Right hindlimb (tissue), 1 donor: ENCODE measurements around the gene METTL16.
"Not testable (repeated sequence)": the region's sequence is repeated elsewhere in the genome, so short reads cannot be mapped to it uniquely, and the experiment has no call there.

Source experiments
- DNase-seq: peaks from one replicate; pipeline ENCODE4 v3.0.0-alpha.2; 2018

Gene METTL16, protein sequence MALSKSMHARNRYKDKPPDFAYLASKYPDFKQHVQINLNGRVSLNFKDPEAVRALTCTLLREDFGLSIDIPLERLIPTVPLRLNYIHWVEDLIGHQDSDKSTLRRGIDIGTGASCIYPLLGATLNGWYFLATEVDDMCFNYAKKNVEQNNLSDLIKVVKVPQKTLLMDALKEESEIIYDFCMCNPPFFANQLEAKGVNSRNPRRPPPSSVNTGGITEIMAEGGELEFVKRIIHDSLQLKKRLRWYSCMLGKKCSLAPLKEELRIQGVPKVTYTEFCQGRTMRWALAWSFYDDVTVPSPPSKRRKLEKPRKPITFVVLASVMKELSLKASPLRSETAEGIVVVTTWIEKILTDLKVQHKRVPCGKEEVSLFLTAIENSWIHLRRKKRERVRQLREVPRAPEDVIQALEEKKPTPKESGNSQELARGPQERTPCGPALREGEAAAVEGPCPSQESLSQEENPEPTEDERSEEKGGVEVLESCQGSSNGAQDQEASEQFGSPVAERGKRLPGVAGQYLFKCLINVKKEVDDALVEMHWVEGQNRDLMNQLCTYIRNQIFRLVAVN

DNA sequence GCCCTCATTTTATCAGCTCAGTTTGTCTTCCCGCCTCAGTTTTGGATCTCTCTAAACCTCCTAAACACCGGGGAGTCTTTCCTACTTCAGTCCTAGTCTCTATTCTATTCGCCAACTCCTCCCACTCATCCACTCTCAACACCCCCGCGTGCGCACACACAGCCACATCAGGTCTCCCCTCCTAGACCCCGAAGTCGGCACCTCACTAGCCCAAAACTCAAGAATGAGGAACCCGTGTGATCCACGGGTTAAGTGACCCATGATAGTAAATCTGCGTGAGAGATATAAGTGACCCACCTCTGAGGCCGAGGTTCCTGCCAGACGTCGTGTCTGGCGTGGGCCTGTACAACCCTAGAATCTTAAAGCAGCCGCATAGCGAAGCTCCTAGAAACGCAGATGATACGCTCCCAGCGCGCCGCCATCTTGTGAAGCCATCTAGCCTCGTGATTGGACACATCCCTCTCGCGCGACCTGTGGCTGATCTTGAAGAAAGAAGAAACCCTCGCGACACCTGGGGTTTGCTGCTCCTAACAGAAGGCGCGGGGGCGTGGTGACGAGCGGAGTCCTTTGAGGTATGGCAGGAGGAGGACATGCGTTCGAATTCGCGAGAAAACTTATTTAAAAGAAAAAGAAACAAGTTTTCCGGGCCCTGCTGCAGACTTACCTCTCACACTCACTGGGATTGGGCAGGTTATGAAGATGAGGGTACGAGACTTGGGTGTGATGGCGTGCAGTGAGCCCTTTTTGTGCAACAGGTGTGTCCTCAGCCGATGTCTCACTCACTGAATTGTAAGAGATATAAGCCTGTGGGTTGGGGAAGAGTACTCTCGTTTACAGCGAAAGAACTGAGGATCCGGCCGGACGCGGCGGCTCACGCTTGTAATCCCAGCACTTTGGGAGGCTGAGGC is at the start of gene METTL16:
METTL16 (minus strand) TSS at position 427 of the 908 bp plus-strand sequence. CDS start 9,557 bp downstream, outside the sequence.
- peak; percentile 98 for DNase-seq

DNA sequence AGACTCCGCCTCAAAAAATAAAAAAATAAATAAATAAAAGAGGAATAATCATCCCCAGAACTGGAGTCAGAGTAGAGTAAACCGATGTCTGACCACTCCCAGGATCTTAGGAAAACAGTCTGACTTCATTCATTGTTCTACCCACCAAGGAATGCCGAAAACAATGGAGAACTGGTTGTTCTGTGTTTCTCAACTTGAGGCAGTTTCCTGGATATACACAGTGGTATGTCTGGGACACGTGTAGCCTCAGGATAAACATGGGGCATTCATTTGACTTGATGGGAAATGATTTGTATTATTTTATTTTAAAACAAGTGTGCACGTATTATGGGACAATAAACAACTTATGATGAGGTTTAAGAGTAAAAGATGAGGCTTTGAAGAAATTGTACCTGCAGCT is 49.0 kb upstream of the METTL16 start:
- DNase-seq = no peak

DNA sequence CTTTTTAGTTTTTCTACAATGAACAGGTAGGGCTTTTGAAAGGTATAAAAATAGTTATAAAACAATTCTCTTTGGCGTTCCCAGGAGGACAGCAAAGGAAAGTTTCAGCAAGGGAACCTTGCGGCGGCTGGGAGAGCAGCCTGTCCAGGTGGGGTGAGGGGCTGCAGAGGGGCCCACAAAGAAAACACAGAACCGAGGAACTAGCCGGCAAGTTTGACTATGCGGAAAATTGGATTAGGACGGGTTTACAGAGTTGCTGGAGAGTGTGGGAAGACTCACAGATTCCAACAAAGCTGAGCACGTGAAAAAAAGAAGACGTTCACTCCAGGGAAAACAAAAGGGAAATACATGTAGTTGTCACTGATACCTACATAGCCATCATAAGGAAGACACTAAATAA is 40.2 kb upstream of the METTL16 start:
- DNase-seq = no peak

DNA sequence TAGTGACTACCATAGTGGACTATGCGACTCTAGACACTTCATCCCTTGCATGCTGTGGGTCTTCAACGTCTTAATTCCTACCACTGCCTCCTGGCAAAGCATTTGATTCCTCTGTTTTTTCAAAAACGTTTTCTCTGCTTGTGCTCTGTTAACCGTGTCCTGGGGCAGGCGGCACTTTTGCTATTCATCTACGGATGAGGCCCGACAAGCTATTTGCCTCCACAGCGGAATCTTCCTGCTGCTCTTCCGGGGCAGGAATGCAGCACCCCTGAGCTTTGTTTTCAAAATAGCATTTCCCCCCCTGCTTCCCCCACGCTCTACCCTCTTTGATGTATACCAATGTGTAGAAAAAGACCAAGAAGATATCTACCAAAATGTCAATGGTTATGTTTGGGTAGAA is 39.8 kb upstream of the METTL16 start:
- no peak for DNase-seq

DNA sequence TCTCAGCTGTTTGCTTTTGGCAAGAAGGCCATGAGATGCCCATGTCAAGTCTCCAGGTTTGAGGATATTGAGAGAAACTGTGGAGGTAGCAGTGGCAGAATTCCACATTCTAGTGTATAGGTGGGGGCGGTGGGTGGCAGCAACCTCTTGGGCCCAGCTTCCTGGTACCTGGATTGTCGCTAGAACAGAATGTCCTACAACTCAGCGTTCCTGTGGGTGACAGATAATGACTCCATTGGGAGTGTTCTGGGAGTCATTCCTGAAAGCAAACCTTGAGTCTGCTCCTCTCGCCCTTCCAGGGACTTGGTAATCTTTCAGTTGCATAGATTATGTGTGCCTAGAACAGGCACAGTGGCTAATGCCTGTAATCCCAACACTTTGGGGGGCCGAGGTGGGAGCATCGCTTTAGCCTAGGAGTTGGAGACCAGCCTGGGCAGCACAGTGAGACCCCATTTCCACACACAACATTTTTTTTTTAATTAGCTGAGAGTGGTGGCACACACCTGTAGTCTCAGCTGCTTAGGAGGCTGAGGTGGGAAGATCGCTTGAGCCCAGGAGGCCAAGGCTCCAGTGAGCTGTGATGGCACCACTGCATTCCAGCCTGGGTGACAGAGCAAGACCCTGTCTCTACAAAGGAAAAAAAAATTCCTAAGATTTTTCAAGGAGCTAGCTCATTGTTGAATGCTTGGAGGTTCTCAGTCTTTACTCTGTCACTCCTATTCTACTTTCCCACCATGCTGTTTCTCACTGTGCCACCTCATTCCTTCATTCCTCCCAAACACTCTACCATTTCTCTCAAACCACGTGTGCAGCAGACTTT is 37.9 kb upstream of the METTL16 start:
- no peak for DNase-seq

DNA sequence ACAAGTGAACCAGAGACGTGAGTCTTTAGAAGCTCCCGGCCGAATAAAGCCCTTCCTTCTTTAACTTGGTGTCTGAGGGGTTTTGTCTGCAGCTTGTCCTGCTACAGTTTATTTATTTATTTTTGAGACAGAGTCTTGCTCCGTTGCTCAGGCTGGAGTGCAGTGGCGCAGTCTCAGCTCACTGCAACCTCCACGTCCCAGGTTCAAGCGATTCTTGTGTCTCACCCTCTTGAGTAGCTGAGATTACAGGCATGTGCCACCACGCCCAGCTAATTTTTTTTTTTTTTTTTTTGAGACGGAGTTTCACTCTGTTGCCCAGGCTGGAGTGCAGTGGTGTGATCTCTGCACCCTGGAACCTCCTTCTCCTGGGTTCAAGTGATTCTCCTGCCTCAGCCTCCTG is 36.3 kb upstream of the METTL16 start:
- not testable (repeated sequence) for DNase-seq

DNA sequence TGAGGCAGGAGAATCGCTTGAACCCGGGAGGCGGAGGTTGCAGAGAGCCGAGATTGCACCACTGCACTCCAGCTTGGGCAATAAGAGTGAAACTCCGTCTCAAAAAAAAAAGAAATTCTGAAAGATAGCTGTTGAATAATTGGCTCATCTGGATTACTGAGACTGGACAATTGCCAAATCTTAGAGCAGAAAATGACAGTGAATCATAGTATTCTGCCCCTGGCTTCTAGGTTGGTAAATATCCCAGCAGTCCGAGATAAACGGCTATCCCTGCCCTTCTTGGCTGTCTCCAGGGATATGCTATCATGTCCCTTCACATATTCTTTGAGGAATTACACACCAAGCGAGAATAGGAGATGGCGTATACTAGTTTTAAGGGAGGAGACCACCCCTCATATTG is 35.5 kb upstream of the METTL16 start:
- no peak for DNase-seq

DNA sequence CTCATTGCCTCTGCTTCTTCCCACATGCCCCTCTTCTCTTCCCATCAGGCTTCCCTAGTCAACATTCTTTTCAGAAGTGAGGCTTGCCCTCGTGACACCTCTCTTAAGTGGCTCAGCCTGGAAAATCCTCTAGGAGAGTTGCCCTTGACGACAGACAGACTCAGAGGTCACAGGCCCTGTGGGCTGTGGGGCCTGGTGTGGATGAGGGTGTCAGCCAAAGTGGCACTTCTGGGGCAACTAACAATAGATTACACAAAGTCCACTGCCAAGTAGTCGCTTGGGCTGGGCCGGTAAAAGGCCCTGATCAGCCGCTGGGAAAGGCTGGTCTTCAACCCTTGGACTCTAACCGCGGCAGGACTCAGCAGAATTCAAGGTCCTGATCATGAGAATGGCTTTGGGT is 33.7 kb upstream of the METTL16 start:
- no peak for DNase-seq

DNA sequence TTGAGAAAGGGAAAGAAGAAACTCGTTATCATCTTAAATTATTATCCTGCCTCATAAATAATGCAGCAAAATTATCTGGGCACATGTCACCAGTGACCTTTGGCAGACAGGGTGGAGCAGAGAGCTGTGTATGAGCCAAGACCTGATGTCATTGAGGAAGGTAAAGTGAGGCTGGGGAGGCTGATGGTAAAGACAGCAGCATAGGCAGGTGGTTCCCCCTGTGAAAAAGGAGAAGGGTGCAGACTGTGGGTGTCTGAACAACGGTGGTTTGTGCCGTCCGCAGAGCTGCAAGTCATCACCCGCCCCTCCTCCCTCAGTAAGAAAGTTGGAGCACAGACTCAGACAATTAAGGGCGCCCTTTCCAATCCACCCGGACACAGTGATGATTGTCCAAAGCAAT is 30.8 kb upstream of the METTL16 start:
- DNase-seq = no peak

DNA sequence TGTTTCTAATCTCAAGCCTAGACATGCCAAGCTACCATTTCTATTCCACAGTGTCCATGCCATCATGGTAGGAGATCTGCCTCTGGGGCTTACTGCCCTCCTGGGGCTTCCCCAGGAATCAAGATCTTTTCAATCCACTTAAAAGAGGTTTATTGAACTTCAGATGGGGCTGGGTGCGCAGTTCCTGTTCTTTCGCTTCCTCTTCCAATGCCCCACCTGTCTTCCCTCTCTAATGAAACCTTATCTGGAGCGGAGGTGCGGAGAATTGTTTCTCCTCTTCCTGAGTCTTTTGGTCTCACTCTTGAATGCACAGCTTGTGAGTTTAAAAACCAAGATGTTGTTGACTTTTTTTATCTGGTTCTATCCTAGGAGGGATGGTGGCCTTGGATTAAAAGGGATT is 30.4 kb upstream of the METTL16 start:
- no peak for DNase-seq

DNA sequence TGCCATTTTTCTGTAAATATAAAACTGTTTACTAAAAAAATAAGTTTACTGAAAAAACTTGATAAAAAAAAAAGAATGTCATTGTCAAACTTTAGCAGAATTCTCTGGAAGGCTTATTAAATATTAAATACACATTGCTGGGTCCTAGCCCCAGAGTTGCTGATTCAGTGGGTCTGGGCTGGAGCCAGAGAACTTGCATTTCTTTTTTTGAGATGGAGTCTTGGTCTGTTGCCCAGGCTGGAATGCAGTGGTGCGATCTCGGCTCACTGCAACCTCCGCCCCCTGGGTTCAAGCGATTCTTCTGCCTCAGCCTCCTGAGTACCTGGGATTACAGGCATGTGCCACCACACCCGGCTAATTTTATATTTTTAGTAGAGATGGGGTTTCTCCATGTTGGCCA is 25.9 kb upstream of the METTL16 start:
- not testable (repeated sequence) for DNase-seq

DNA sequence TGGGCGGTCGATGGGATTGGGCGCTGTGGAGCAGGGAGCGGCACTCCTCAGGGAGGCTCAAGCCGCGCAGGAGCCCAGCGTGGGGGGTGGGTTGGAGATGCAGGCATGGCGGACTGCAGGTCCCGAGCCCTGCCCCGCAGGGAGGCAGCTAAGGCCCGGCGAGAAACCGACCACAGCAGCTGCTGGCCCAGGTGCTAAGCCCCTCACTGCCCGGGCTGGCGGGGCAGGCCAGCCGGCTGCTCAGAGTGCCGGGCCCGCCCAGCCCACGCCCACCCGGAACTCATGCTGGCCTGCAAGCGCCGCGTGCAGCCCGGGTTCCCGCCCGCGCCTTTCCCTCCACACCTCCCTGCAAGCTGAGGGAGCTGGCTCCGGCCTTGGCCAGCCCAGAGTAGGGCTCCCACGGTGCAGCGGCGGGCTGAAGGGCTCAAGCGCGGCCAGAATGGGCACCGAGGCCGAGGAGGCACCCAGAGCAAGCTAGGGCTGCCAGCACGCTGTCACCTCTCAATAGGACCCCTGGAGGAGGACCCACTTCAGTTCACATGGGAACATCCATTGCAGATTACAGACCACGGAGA is 20.5 kb upstream of the METTL16 start:
- DNase-seq = no peak

DNA sequence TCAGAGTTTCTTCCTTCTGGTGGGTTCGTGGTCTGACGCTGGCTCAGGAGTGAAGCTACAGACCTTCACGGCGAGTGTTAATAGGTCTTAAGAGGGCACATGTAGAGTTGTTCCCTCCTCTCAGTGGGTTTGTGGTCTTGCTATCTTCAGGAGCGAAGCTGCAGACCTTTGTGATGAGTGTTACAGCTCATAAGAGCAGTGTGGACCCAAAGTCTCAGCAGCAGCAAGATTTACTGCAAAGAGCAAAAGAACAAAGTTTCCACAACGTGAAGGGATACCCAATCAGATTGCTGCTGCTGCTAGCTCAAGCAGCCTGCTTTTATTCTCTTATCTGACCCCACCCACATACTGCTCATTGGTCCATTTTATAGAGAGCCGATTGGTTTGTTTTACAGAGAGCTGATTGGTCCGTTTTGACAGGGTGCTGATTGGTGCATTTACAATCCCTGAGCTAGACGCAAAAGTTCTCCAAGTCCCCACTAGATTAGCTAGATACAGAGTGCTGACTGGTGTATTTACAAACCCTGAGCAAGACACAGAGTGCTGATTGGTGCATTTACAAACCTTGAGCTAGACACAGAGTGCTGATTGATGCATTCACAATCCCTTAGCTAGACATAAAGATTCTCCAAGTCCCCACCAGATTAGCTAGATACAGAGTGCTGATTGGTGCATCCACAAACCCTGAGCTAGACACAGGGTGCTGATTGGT is 19.7 kb upstream of the METTL16 start:
- not testable (repeated sequence) for DNase-seq

DNA sequence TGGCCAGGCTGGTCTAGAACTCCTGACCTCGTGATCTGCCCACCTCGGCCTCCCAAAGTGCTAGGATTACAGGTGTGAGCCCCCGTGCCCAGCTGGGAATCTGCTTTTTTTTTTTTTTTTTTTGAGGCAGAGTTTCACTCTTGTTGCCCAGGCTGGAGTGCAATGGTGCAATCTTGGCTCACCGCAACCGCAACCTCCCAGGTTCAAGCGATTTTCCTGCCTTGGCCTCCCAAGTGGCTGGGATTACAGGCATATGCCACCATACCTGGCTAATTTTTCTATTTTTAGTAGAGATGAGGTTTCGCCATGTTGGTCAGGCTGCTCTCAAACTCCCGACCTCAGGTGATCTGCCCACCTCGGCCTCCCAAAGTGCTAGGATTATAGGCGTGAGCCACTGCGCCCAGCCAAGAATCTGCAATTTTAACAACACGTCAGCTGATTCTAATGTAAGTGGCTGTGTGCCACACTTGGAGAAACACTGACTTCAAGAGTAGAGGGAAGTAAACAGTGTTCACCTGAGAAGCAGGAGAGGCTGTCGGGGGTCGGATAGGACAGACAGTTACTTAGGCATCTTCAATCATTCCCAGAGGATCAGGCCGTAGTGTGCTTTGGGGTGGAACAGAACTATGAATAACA is 10.2 kb upstream of the METTL16 start:
- DNase-seq = not testable (repeated sequence)

DNA sequence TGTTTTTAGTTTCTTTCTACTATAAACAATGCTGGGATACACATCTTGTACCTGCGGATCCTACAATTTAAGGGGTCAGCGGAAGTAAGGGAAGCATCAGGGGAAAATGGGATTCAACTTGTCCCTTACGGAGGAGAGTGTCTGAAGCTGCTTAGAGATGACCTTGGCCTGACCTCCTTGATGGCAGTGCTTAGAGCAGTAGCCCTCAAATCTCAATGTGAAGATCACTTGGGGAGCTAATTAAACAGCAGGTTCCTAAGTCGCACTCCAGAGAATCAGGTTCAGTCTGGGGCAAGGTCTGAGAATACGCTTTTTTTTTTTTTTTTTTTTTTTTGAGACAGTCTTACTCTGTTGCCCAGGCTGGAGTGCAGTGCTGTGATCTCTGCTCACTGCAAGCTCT is 9.6 kb upstream of the METTL16 start:
- DNase-seq = no peak

DNA sequence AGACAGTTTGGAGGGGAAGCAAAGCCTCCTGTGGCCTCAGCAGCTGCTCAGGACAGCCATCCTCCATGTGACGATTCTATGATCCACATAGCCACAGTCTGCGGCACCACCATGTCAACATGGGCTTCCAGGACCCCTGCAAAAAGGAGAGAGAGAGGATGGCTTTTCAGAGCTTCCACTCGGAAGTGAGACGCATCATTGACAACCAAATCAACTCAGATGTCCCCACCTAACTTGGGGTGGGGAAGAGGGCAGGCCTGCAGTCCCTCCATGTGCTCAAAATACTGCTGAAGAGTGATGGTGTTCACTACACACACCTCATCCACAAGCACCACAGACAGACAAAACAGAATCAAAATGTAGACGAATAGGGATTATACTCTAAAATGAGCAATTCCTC is 5.9 kb upstream of the METTL16 start:
- no peak for DNase-seq

DNA sequence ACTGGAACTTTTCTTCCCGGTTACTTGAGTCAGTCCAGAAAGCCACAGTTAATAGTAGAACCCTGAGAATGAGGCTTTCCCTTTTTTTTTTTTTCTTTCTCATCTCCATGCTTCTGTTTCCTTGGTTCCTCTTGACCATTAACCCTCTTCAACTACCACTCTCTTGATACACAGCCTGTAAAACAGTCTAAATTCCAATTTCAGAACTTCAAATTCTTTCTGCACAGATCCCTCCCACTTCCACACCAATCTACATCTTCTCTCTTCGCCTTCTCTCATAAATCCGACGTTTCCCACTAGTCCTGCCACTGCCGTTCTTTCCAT is 588 bp downstream of the METTL16 start:
- no peak for DNase-seq

DNA sequence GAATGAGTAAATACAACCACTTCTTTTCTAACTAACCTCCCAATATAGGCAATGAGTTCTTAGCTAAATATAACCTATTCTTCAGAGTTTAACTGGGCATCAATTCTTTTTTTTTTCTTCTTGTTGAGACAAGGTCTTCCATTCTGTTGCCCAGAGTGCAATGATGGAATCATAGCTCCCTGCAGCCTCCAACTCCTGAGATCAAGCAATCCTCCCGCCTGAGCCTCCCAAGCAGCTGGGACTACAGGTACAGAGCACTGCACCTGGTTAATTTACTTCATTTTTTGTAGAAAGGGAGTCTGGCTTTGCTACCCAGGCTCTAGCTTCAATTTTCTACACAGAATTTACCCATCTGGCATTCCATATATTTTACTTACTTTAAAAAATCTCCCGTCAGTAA is 1.1 kb downstream of the METTL16 start:
- no peak for DNase-seq

DNA sequence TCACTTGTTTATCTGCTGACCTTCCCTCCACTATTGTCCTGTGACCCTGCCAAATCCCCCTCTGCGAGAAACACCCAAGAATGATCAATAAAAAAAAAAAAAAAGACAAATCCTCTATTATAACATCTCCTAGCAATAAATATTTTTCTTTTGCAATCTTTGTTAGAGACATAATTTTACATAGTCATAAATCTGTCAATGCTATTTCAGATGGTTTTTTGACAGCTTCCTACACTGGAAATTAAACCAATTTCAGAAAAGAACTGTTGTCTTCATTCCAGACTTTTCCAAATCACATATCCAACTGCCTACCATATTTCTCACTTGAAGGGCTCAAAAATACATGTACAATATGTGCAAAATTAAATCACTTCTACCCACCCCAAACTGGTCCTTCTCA is 3.7 kb downstream of the METTL16 start:
- DNase-seq = no peak

DNA sequence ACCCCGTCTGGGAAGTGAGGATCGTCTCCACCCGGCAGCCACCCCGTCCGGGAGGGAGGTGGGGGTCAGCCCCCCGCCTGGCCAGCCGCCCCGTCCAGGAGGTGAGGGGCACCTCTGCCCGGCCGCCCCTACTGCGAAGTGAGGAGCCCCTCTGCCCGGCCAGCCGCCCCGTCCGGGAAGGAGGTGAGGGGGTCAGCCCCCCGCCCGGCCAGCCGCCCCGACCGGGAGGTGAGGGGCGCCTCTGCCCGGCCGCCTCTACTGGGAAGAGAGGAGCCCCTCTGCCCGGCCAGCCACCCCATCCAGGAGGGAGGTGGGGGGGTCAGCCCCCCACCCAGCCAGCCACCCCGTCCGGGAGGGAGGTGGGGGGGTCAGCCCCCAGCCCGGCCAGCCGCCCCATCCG is 4.7 kb downstream of the METTL16 start:
- DNase-seq = not testable (repeated sequence)

DNA sequence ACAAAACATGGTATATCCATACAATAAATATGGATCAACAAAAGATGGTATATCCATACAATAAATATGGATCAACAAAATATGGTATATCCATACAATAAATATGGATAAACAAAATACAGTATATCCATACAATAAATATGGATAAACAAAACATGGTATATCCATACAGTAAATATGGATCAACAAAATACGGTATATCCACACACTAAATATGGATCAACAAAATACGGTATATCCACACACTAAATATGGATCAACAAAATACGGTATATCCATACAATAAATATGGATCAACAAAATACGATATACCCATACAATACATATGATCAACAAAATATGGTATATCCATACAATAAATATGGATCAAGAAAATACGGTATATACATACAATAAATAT is 8.1 kb downstream of the METTL16 start:
- no peak for DNase-seq
